Adipose tissue (tissue), 3 donors: ENCODE data around the gene PPFIA2. TPM values are rescaled to one million over a fixed set of nuclear protein-coding genes. Genes with fewer than 3 reads are reported as not detected.

Source experiments
- H3K27ac ChIP-seq: one replicate; pipeline ENCODE4 v1.5.1; 2013; ENCODE audit warnings: low read depth, low read length
- WGBS, 3 donors: extraction: QIAGEN DNeasy Blood & Tissue Kit; methylation state at CpG; one replicate each; pipeline ENCODE4 v1.1.7; 2013; 5-methylcytosine and 5-hydroxymethylcytosine counted together
- polyA plus RNA-seq, 3 donors: library from polyadenylated mRNA; stranded (reverse); fragments of 200-250 nt; gene quantifications; one replicate each; pipeline ENCODE4 v1.2.3, GENCODE V29; 2013
- donor health status: healthy with polysubstance abuse.
- donor health status: Bipolar disorder and iron deficiency.
- donor health status: healthy.

The PPFIA2 gene
- polyA plus RNA-seq, 3 donors, result 0.02 to 0.27 (median 0.22) TPM

DNA sequence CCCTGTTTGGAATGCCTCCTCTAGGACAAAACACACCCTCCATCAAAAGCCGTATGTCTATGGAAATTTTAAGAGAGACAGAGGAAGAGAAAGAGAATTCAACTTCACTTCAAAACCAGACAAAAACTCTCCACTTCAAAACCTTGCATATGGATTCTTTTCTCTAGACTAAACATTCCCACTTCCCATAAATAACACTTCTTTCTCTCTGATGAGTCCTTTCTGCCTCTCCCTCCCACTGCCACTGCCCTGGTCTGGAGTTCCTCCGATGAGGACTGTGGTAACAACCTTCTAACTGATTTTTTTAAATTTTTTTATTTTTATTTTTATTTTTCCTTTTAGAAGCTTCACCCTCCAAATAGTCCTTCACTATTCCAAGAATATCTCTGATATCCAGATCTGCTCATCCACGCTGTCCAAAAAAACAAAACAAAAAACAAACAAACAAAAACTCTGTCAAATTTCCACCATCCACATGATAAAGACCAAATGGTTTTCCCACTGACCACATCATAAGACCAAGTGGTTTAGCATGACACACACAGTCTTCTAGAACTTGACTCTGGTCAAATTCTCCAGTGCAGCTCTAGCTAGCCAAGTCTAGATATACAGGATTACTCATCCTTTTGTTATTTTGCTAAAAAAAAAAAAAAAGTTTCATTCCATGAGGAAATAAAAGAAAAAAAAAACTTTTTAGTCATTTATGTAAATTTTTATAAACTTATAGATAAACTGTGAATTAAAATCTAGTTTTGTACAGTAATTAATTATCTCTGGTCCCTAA is 256.0 kb downstream of the PPFIA2 start:
- WGBS, 3 donors, result 42 to 66% (median 49%) methylated on average over 3 of the region's 3 CpGs
- no peak overlapping the region for H3K27ac ChIP-seq

DNA sequence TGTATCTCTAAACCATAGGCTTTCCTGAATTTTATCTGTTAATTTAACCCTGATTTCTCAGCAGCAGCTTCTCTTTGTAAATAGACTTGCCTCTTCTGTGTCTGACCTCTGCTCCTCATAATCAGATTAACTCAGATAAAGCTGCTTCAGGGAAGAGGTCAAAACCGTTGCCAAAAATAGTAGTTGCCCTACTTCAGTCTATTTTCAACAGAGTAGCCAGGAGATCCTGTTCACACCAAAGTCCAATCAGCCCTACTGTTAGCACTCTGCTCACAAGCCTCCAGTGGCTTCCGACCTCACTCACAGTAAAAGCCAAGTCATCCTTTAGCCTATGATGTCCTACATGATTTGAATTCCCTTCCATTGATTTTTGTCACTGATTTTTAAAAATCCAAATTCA is 258.4 kb downstream of the PPFIA2 start:
- no peak overlapping the region for H3K27ac ChIP-seq
- WGBS, 3 donors, result 48 to 65% (median 51%) methylated on average over 2 of the region's 2 CpGs

DNA sequence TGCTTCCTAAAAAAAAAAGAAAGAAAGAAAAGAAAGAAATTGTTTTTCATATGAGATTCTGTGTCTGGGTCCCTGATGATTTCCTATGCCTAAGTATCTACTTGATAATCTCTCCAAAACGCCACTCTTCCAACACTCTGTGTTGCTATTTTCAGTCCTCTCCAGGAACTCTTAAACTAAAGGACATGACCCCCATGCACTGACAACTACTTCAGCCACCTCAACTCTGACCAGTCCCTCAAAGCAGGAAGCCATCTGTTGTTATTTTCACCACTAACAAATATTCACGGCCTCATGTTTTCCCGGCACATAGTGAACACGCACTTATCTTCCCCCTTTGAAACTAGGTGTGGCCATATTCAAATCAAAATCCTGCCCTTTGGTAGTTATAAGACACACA is 259.3 kb downstream of the PPFIA2 start:
- H3K27ac ChIP-seq, result no peak overlapping the region
- 36 to 73% (median 50%) methylated on average over 4 of the region's 4 CpGs for WGBS, 3 donors

DNA sequence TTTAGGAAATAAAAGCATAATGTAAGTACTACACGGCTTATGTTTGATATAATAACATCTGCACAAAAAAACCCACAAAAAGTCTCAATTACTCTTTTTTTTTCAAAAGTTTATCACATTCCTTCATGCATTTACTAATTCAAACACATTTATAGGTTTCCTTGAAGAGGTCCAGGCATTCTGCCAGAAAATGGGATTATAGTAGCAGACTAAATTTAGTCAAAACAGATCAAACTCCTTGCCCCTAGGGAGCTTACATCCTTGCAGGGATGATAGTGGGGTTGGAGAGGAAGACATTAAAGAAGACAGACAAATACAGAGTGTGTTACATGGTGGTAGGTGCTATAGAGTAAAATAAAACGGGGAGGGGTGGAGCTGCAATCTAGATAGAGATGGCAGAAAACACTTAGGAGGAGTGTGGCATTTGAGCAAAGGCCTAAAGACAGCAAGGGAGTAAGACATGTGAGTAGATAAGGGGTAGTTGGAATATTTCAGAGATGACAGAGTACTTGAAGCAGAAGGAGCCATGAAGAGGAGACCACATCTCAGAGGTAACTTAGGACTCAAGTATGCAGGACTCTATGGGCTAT is 266.9 kb downstream of the PPFIA2 start:
- H3K27ac ChIP-seq, result no peak overlapping the region
- WGBS, 3 donors, result 55 to 61% (median 58%) methylated on average over 2 of the region's 2 CpGs

DNA sequence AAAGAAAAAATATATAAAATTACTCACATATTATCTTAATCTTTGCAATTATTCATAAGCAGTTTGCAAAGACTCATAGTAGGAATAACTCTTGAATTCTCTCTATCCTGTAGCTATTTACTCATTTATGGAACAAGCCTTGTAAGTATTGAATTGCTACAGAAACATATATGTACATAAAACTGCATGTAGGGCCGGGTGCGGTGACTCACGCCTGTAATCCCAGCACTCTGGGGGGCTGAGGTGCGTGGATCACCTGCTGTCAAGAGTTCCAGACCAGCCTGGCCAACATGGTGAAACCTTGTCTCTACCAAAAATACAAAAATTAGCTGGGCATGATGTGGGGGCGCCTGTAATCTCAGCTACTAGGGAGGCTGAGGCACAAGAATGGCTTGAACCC is 286.2 kb downstream of the PPFIA2 start:
- no peak overlapping the region for H3K27ac ChIP-seq
- WGBS, 3 donors, result 80 to 88% (median 83%) methylated on average over 5 of the region's 5 CpGs

DNA sequence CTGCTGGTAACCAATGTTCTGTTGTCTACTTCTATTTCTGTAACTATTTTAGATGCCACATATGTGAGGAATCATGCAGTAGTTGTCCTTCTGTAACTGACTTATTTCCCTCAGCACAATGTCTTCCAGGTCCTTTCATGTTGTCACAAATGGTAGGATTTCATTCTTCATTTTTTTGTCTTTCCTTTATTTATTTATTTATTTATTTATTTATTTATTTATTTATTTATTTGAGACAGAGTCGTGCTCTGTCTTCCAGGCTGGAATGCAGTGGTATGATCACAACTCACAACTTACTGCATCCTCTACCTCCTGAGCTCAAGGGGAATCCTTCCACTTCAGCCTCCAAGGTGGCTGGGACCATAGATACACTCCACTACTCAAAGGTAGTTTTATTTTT is 288.2 kb downstream of the PPFIA2 start:
- no peak overlapping the region for H3K27ac ChIP-seq
- 52 to 79% (median 55%) methylated on average over 1 of the region's 1 CpG for WGBS, 3 donors

DNA sequence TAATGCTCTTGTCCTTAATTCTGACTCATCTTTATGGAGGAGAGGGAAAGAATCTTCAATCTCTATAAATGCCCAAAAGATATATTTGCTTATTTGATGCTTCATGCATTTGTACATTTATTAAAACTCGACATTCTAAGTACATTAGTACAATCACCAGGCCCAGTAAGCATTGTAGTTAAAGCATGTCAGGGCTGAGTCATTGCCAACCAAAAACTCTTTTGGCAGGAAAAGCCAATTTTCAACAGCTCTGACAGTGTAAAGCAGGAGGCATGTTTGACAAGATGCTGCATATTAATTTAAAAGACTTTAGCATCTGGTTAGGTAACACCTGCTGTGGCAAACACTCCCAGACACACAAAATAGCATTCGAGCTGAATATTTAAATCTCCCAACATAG is 290.9 kb downstream of the PPFIA2 start:
- WGBS, 3 donors, result 44 to 50% (median 47%) methylated on average over 2 of the region's 2 CpGs
- no peak overlapping the region for H3K27ac ChIP-seq

DNA sequence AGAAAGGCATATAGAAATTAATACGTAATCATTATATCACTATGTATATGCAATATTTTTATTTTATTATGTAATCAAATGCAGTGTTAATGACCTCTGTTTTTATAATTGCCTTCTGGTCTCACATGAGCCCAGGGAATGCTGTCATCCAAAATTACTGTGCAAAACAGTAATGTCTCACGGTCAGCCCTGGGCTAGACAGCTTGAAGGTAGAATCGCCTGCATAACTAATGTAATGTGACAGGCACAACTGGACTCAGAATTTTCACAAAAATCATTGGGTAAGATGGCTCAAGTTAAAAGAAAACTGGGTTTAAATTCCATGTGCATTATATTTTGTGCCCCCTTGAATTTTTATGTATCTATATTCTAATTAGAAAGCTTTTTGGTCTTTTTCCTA is 293.3 kb downstream of the PPFIA2 start:
- H3K27ac ChIP-seq, result no peak overlapping the region
- 83 to 94% (median 88%) methylated on average over 3 of the region's 3 CpGs for WGBS, 3 donors

DNA sequence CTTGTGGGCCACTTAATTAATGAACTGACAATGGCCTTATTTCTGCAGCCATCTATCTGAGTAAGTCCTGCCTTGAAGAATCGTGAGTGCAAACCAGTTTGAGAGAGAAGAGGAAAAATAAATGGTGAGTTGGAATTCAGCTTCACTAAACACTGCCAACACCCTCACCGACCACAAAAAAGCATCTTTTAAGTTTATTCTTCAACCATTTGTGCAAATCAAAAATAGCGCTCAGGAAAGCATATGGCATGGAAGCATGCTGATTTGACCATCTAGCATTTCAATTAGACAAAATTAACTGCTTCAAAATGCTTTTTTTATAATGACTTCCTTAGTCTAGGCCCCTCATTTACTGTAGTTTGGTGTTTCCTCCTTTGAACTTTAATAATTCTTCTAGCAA is 294.0 kb downstream of the PPFIA2 start:
- WGBS, 3 donors, result 72 to 86% (median 85%) methylated on average over 3 of the region's 3 CpGs
- H3K27ac ChIP-seq, result no peak overlapping the region

DNA sequence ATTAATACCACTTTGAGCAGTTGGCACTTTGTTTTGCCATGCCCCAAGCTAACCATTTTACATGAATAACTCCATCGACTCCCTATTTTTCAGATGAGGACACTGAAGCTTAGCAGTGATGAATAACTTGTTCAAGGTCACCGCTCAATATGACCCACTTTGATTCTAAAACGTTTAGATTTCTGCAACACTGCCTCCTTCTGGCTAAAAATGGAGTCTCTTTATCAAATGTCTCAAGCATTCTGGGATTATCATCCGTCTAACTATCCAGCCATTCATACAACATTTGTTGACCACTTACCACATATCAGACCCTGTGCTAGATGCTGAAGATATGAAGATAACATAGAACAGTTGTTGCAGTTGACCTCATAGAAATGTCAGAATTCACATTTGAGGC is 298.0 kb downstream of the PPFIA2 start:
- 50 to 63% (median 60%) methylated on average over 4 of the region's 4 CpGs for WGBS, 3 donors

DNA sequence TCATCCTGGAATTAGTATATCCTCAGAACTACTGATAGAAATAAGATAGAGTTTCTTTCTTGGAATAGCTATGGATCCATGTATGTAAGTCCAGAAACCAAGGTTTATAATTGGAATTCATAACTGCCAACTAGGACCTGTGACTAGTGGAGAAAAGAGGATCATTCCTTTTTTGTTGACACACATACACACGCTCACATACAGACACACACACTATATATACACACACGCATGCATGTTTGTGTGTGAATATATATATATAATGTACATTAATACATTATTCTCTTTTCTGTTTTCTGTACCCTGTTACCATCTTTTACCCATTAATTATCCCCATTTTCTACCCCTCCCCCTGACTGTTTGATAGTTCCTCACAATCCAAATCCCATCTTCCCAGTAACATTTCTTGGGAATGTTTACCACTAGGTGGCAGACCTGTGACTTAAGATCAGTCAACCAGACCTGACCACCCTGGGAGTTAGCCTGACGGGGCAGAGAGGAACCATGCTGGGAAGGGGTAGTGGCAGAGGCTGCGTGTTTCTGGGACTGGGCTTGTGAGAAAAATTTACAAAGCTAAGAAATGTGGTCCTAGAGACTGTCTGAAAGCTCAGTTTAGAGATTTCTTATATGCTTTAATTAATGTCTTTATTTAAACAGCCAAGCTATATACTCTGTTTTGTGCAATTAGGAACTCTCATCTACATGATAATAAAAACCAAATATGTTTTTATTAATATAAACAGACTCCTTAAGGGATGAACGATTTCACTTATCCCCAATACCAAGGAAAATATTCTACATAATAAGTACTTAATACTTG is 308.0 kb downstream of the PPFIA2 start:
- H3K27ac ChIP-seq, result no peak overlapping the region
- 27 to 37% (median 37%) methylated on average over 5 of the region's 5 CpGs for WGBS, 3 donors

More for the DNA sequence above, 298.0 kb downstream of the PPFIA2 start:
- no peak overlapping the region for H3K27ac ChIP-seq

DNA sequence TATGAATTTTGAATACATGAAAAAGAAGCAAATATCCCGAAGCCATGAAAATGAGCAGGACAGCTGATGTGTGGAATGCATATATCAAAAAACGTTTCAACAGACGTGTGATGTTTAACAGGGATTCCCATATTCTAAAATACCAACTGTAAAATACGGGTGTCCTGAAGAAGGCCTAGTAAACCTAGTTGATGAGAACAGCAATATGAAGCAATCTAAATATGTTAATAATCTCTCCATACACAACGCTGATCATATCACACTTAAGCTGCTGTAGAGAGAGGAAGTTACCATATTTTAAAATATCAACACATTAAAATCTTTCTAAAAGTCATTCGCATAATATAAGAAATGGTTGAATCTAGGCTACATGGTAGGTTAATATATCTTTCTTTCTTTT is 317.5 kb downstream of the PPFIA2 start:
- 75 to 81% (median 77%) methylated on average over 6 of the region's 6 CpGs for WGBS, 3 donors
- H3K27ac ChIP-seq, result no peak overlapping the region

DNA sequence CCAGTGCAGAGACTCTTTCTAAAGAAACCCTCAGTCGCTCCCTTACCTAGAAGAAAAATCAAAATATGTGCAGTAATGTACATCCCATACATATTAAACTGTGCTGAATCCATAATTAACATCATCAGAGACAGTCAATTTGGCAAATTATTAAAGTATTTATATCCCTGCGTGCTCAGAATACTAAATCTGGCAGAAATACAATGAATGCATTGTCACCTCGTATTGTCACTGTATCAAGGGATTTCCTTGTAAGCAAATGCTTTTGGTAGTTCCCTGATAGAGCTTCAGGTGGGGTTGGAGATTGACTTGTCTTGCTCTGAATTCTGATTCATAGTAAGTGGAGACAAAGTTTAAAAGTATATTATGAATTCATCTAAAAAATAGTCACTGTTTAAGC is 319.1 kb downstream of the PPFIA2 start:
- H3K27ac ChIP-seq, result no peak overlapping the region
- WGBS, 3 donors, result 43 to 65% (median 63%) methylated on average over 3 of the region's 3 CpGs

DNA sequence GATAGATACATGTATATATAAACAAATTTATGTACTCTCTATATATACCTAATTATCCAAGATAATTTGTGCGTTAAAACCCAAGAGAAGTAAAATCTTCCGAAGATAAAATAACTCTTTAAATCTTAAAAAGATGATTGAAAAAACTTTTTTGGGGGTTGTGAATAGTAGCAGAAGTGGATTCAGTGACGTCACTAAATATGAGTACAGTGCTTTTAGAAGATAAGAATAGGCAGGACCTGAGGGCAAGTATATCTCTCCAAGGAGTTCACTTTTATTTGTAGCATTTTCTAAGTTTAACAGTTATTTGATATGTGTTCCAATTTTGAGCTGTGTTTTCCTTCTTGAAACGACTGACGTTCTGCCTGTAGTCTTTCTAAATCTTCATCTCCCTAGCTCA is 319.8 kb downstream of the PPFIA2 start:
- H3K27ac ChIP-seq, result no peak overlapping the region
- WGBS, 3 donors, result 75 to 79% (median 79%) methylated on average over 5 of the region's 5 CpGs

DNA sequence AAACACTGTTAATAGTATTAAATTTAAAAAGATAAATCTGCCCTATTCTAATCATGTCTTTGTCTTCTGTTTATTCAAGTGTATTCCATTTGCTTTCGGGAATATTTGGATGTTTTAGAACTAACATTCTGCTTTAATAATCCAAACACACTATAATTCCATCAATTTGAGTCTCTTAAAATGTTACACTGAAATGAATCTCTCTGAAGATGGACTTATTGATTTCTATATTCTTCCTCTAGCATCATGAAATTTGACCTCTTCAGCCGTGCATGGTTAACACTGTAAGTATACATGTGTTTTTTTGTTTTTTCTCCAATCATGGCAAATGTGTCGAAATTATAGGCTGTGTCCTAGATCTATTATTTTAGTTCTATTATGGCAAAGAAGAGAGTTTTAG is 342.1 kb downstream of the PPFIA2 start:
- H3K27ac ChIP-seq, result no peak overlapping the region
- WGBS, 3 donors, result 52 to 71% (median 68%) methylated on average over 2 to 3 of the region's 3 CpGs

DNA sequence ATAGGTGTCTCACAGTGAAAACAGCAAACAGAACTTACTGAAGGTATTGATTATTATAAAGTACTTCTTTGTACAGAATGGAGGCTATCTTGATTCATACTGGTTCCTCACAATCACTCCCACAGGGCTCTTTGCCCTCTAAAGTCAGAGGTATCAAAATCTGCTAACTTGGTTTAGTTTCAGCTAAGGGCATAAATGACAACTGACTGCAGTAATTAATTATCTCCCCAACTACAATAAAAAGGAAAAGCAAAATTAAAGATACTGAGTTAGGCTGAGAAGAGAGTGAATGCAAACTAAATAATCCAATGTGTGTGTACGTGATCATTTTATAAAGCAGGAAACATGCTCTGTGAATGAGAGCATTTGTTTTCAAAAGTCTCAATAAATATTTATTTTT is 342.6 kb downstream of the PPFIA2 start:
- no peak overlapping the region for H3K27ac ChIP-seq
- WGBS, 3 donors, result 63 to 87% (median 86%) methylated on average over 1 of the region's 1 CpG

DNA sequence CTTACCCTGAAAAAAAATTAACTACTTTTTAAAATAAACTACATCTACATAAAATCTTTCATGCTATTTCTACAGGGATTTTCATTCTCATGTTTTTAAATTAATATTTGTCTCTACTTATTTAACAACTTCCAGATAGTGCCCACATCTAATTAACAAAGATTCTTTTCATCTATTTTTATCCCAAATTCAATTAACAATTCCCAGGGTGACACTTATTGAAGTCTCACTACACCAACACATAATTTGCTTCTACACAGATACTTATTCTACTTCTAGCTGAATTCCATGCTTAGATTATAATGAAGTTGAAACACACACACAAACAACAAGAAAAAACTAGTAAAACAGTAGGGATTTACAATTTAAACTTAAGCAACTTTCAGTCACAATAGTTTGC is 344.7 kb downstream of the PPFIA2 start:
- H3K27ac ChIP-seq, result no peak overlapping the region

DNA sequence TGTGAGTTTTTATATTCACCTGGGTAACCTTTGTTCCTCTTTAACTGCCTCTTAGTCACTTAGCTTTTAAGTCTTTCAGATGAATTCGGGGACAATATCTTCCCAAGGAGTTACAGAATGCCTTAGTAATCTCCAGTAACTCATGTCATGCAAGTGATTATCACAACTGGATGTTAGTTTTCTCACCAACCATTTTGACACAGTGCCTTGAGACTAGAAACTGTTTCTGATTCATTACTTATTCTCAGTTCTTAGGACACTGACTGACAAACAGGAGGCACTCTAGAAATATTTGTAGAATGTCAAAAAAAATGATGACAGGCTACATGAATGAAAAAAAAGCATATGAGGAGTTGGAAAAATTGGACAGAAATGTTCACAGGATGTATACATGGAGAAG is 346.2 kb downstream of the PPFIA2 start:
- H3K27ac ChIP-seq, result no peak overlapping the region
- 32 to 43% (median 33%) methylated on average over 1 of the region's 1 CpG for WGBS, 3 donors

DNA sequence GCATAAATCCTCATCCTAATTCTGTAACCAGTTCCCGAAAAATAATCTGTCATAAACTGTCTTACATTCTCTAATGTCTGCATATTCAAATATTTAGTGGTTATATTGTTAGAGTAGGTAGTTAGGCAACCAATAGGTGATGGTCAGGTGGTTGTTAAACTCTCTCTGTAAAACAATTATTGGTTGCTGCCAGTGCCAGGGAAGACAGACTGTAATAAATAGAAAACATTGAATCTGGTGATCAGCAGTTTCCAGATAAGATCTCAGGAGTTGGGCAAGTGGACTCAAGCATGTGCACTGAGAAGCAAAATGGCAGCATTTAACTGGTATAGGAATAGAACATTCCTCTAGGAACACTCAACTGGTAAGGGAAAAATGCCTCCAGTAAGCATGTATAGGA is 355.8 kb downstream of the PPFIA2 start:
- no peak overlapping the region for H3K27ac ChIP-seq
- WGBS, 3 donors, result 82 to 90% (median 82%) methylated on average over 1 of the region's 1 CpG
